Gastroesophageal sphincter (tissue), 3 donors: ENCODE results near the gene ADAM23.

ENCODE experiments used
- EP300 ChIP-seq: sonication (generic); formaldehyde crosslinking; IDR thresholded peaks from one replicate; pipeline ENCODE4 v1.6.1; 2017; ENCODE audit warnings: antibody characterized with exemption, mild to moderate bottlenecking
- POLR2A ChIP-seq, 2 donors: fragments of 450-650 bp; IDR thresholded peaks; one replicate each; pipeline ENCODE4 v1.6.1; 2017; ENCODE audit warnings: antibody characterized with exemption in 2 of 2, mild to moderate bottlenecking in 2 of 2, moderate library complexity in 1 of 2
- POLR2AphosphoS5 ChIP-seq: sonication (generic); formaldehyde crosslinking; IDR thresholded peaks from one replicate; pipeline ENCODE4 v1.6.1; 2017; ENCODE audit warnings: antibody characterized with exemption
- TF ChIP-seq, protein P1 (sequence below), 4 experiments: fragments of 200-600 bp in 2 of 4; fragments of 450-650 bp in 2 of 4; sonication (generic) in 1 of 4; IDR thresholded peaks; one replicate each; pipeline ENCODE4 v1.5.1; 2017 to 2019; ENCODE audit warnings: antibody characterized with exemption in 4 of 4, mild to moderate bottlenecking in 2 of 4, moderate library complexity in 2 of 4

DNA sequence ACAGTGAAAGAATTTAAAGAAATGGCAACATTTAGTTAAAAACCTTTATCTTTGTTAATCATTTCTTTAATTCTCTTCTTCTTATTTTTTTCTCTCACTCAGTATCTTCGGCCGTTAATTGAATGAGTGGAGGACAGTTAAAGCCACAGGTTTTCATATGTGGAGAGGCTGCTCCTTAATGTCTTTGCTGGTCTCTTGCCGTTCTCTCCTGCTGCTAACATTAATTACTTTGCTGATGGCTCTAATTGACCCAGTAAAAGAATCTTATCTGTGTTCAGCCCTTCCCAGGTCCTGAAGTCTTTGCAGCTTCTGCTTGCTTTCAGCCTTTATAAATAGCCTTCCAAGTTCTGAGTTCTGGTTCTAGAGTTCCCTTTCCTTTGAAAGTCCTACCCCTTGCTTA lies 77.1 kb downstream of the ADAM23 start:
- TF ChIP-seq, protein P1, sequence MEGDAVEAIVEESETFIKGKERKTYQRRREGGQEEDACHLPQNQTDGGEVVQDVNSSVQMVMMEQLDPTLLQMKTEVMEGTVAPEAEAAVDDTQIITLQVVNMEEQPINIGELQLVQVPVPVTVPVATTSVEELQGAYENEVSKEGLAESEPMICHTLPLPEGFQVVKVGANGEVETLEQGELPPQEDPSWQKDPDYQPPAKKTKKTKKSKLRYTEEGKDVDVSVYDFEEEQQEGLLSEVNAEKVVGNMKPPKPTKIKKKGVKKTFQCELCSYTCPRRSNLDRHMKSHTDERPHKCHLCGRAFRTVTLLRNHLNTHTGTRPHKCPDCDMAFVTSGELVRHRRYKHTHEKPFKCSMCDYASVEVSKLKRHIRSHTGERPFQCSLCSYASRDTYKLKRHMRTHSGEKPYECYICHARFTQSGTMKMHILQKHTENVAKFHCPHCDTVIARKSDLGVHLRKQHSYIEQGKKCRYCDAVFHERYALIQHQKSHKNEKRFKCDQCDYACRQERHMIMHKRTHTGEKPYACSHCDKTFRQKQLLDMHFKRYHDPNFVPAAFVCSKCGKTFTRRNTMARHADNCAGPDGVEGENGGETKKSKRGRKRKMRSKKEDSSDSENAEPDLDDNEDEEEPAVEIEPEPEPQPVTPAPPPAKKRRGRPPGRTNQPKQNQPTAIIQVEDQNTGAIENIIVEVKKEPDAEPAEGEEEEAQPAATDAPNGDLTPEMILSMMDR (IDR thresholded peaks at IDR 0.05), result no peak
- no peak for TF ChIP-seq POLR2AphosphoS5
- TF ChIP-seq POLR2A (IDR thresholded peaks at IDR 0.05), result no peak
- TF ChIP-seq EP300, result no peak
